Measurements from ENCODE around the gene SLC10A3. TPM values are rescaled to one million over a fixed set of nuclear protein-coding genes. Genes with fewer than 3 reads are reported as not detected.

The SLC10A3 gene
- total RNA-seq, 1 donor from 2014 or later: 10.4 TPM

- no peak overlapping the region for H3K4me3 Mint-ChIP-seq (ENCODE audit: low read depth)
- peaks cover 13% of the 10 kb centered on the region for H3K9me3 Mint-ChIP-seq (ENCODE audit: low read depth)
These were observed 40.8 kb downstream of the SLC10A3 start for GRCh38 chrX:154449618-154450017.

DNA sequence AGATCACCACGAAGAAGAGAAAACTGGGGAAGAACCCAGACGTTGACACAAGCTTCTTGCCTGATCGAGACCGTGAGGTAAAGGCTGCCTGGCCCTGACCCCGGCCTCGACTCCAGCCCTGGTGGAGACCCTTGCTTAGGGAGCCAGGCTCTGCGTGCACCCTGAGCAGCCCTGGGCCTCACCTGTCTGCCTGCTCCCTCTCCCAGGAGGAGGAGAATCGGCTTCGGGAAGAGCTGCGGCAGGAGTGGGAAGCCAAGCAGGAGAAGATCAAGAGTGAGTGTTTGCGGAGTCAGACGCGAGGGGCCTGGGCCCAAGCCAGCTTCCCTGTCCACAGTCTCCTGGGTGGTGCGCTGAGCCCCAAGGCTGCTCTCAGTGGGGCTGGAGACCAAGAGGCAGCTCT lies 41.9 kb downstream of the SLC10A3 start:
- no peak overlapping the region for H3K27ac Mint-ChIP-seq
- no peaks in the 10 kb centered on the region for H3K4me1 Mint-ChIP-seq (ENCODE audit: low read depth)
- peaks cover 7% of the 10 kb centered on the region for H3K9me3 Mint-ChIP-seq (ENCODE audit: low read depth)
- no peak for DNase-seq (ENCODE audit: low spot score, unreplicated experiment)
- no peak for TF ChIP-seq CTCF (IDR thresholded peaks at IDR 0.05; ENCODE audit: unreplicated experiment)
- H3K4me3 Mint-ChIP-seq (ENCODE audit: low read depth): no peak overlapping the region
- no peaks in the 10 kb centered on the region for H3K27me3 Mint-ChIP-seq
- peaks cover 14% of the 10 kb centered on the region for H3K36me3 Mint-ChIP-seq (ENCODE audit: insufficient read depth)

More at GRCh38 chrX:154449618-154450017, 40.8 kb downstream of the SLC10A3 start:
- DNase-seq (ENCODE audit: low spot score, unreplicated experiment): no peak
- Mint-ChIP-seq H3K27me3 (no peaks in the 10 kb centered on the region), H3K27ac (no peak overlapping the region), H3K36me3 (ENCODE audit: insufficient read depth) (peaks cover 17% of the 10 kb centered on the region), H3K4me1 (ENCODE audit: low read depth) (no peaks in the 10 kb centered on the region)
- no peak for TF ChIP-seq CTCF (IDR thresholded peaks at IDR 0.05; ENCODE audit: unreplicated experiment)

DNA sequence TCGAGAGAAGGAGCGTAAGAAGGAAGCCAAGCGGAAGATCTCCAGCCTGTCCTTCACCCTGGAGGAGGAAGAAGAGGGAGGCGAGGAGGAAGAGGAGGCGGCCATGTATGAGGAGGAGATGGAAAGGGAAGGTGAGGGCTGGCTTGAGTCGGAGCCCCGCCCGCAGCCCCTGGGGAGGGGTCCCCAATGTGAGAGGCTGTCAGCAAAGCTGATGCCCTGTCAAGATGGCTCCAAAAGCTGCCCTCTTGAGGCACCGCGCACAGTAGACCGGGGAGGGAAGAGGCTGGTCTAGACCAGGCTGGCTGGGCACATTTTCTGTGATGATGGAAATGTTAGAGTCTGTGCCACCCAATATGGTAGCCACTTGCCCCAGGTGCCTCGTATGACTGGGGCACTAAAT lies 44.0 kb downstream of the SLC10A3 start:
- H3K36me3 Mint-ChIP-seq (ENCODE audit: insufficient read depth): peaks cover 10% of the 10 kb centered on the region
- H3K27me3 Mint-ChIP-seq: no peaks in the 10 kb centered on the region
- peaks cover 4% of the 10 kb centered on the region for H3K9me3 Mint-ChIP-seq (ENCODE audit: low read depth)
- no peak overlapping the region for H3K4me3 Mint-ChIP-seq (ENCODE audit: low read depth)
- no peak for TF ChIP-seq CTCF (IDR thresholded peaks at IDR 0.05; ENCODE audit: unreplicated experiment)
- no peaks in the 10 kb centered on the region for H3K4me1 Mint-ChIP-seq (ENCODE audit: low read depth)
- no peak for DNase-seq (ENCODE audit: low spot score, unreplicated experiment)
- H3K27ac Mint-ChIP-seq: no peak overlapping the region

DNA sequence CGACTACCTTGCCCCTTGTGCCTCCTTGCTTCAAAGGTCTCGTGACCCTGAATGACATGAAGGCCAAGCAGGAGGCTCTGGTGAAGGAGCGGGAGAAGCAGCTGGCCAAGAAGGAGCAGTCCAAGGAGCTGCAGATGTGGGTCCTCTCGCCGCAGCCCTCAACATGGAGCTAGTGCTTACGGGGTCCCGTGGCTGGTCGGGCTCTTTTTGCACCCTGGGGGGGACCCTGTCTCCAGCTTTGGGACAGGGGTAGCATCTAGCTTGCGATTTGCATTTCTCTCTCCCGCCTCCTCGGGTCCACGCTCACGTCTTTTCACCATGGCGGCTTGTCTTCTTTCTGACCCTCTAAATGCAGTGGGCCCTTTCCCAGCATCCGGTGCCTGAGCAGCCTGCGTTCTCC lies 44.7 kb downstream of the SLC10A3 start:
- no peak for TF ChIP-seq CTCF (IDR thresholded peaks at IDR 0.05; ENCODE audit: unreplicated experiment)
- Mint-ChIP-seq H3K27me3 (no peaks in the 10 kb centered on the region), H3K36me3 (ENCODE audit: insufficient read depth) (peaks cover 10% of the 10 kb centered on the region), H3K4me1 (ENCODE audit: low read depth) (no peaks in the 10 kb centered on the region), H3K27ac (no peak overlapping the region), H3K9me3 (ENCODE audit: low read depth) (peaks cover 4% of the 10 kb centered on the region), H3K4me3 (ENCODE audit: low read depth) (peak overlapping the region; percentile 42)
- DNase-seq (ENCODE audit: low spot score, unreplicated experiment): no peak

GRCh38 chrX:154444755-154445246 lies 45.6 kb downstream of the SLC10A3 start:
- no peak for TF ChIP-seq CTCF (IDR thresholded peaks at IDR 0.05; ENCODE audit: unreplicated experiment)
- peaks cover 9% of the 10 kb centered on the region for H3K36me3 Mint-ChIP-seq (ENCODE audit: insufficient read depth)

More at GRCh38 chrX:154444755-154445246, 45.6 kb downstream of the SLC10A3 start:
- peaks cover 4% of the 10 kb centered on the region for H3K9me3 Mint-ChIP-seq (ENCODE audit: low read depth)
- DNase-seq (ENCODE audit: low spot score, unreplicated experiment): no peak
- no peaks in the 10 kb centered on the region for H3K27me3 Mint-ChIP-seq
- peak overlapping the region; percentile 42 for H3K4me3 Mint-ChIP-seq (ENCODE audit: low read depth)
- no peak overlapping the region for H3K27ac Mint-ChIP-seq
- H3K4me1 Mint-ChIP-seq (ENCODE audit: low read depth): no peaks in the 10 kb centered on the region

Measured in progenitor cell of endocrine pancreas (in vitro differentiated cells).